HepG2 (cell line): Measurements from ENCODE around the gene C2CD3.

Experiments used
- CHD2 ChIP-seq: IDR thresholded peaks from 2 replicates; pipeline ENCODE4 v1.6.1; 2011; ENCODE audit warnings: low read depth, low read length, improper control_type of control experiment
- HMGXB4 ChIP-seq, 2 experiments: sonication (generic) in 1 of 2; formaldehyde crosslinking in 1 of 2; IDR thresholded peaks; 2 replicates each; pipeline versions ENCODE4 v1.4.0 to v1.6.1; 2018 to 2020; ENCODE audit warnings: missing genetic modification reagents in 2 of 2, borderline replicate concordance in 1 of 2, low read depth in 1 of 2, mild to moderate bottlenecking in 1 of 2, missing biosample characterization in 1 of 2
- KLF16 ChIP-seq, 2 experiments: sonication (generic) in 1 of 2; formaldehyde crosslinking in 1 of 2; IDR thresholded peaks; 2 replicates each; pipeline versions ENCODE4 v1.6.1 to v1.8.0; 2016 to 2023; ENCODE audit warnings: missing genetic modification reagents in 2 of 2, missing compliant biosample characterization in 1 of 2
- MIER3 ChIP-seq: IDR thresholded peaks from 2 replicates; pipeline ENCODE4 v1.6.1; 2016; ENCODE audit warnings: missing compliant biosample characterization, borderline replicate concordance
- MXI1 ChIP-seq: IDR thresholded peaks from 3 replicates; pipeline ENCODE4 v1.6.1; 2012; ENCODE audit warnings: low read depth, low read length, inconsistent platforms, borderline replicate concordance
- NR3C1 ChIP-seq: sonication (generic); formaldehyde crosslinking; IDR thresholded peaks from 2 replicates; pipeline ENCODE4 v1.4.0; 2020; ENCODE audit warnings: missing genetic modification reagents
- SUZ12 ChIP-seq: fragments of 150-350 bp; IDR thresholded peaks from 2 replicates; pipeline ENCODE4 v1.6.1; 2014; ENCODE audit warnings: low read depth, low read length
- ZNF382 ChIP-seq: sonication (generic); formaldehyde crosslinking; IDR thresholded peaks from 2 replicates; pipeline ENCODE4 v1.5.0; 2020; ENCODE audit warnings: missing genetic modification reagents, mild to moderate bottlenecking, borderline replicate concordance

GRCh38 chr11:73995247-73995646, 175.6 kb downstream of the C2CD3 start:
- TF ChIP-seq SUZ12 (no peak), ZNF382 (CRISPR knock-in tag) (no peak), MXI1 (no peak), HMGXB4 (CRISPR knock-in tag; IDR thresholded peaks at IDR 0.05; ENCODE audit: borderline replicate concordance in 1 of 2, low read depth in 1 of 2) (no peak), NR3C1 (CRISPR knock-in tag) (no peak), KLF16 (CRISPR knock-in tag; IDR thresholded peaks at IDR 0.05) (no peak), MIER3 (CRISPR knock-in tag) (no peak), CHD2 (no peak)
